NCI-H460 (cell line): ENCODE results near the gene ARL14EPL. TPM values are rescaled to one million over a fixed set of nuclear protein-coding genes. Genes with fewer than 3 reads are reported as not detected.

Source experiments
- DNase-seq: peaks from one replicate; pipeline ENCODE4 v3.0.0-alpha.2; 2016; ENCODE audit warnings: low read depth; ENCODE audit errors: extremely low read depth
- polyA plus RNA-seq: library from polyadenylated mRNA; depleted of rRNA; stranded (reverse); fragments of >200 nt; gene quantifications from 2 replicates; pipeline ENCODE4 v1.2.3, GENCODE V29; 2014; cell fraction: nucleus; rRNA removed
- total RNA-seq: library from RNA; depleted of rRNA; stranded (reverse); fragments of >200 nt; shearing (Covaris generic); gene quantifications from 2 replicates; pipeline ENCODE4 v1.2.3, GENCODE V29; 2014; rRNA removed

ARL14EPL gene
- total RNA-seq, result not detected in 2 replicates
- not detected in 2 replicates for polyA plus RNA-seq

GRCh38 chr5:116032094-116032517 is at the start of gene ARL14EPL:
ARL14EPL (plus strand) TSS chr5:116032472; CDS start chr5:116051466, 18,994 bp downstream.
- DNase-seq, result peak; percentile 46

GRCh38 chr5:115983519-115983918 is 48.8 kb upstream of the ARL14EPL start:
- DNase-seq, result no peak

DNA sequence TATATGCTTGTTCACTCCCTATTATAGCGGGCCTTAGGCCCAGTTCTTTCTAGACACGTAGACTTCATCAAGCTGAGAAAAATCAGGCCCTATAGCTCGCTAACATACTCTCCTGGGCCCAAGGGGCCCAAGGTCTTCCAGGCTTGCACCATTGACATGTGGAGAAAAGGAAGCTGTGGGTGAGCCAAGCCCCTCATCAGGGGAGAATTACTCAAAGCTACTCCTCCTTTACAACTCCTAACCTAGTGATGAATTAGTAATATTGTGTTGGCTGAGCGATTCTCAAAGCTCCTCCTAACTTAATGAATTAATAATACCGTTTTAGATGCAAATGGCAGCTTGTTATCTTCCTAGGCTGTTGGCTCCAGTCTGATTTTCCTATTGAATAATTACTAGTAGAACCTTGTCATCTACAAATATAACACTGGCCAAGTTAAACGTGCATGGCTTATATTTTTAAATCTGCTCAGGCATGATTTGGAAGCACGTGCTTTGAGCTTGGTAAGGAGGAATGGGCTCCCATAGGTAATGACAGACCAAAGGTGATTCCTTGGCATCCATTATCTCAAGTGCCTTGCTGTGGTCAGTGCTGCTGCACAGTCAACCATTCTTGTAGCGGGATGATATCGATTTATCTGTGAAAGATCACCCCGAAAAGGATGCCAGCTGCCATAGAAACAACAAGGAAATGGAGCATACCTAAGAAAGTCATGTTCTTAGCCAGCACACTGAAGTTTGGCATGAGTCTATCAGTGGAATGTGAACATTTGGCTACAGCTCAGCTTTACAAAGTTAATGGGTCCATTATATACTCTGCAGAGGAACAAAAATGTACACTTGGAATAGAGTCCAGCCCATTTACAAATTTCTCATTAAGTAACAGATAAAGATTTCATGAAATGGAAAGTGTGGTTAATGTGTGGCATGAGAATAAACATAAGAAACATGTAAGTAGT is 46.2 kb upstream of the ARL14EPL start:
- DNase-seq, result no peak

DNA sequence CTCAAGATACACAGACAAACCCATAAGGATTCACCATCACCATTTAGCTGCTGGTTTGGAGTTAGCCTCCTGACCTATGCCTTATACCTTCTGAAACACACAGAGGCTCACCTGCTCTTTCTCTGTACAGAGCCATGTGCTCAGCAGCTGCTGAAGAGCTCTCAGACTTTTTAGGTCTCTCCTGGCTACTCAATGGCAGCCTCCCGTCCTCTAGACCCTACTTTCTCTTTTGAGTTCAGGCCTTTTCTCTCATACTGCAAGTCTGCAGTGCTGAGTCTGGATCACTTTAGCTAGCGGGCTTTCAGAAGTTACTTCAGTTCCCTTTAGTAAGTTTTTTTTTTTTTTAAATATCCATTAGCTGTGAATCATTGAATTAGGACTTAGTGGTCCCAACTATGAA is 44.3 kb upstream of the ARL14EPL start:
- no peak for DNase-seq

GRCh38 chr5:115992848-115993350 is 39.4 kb upstream of the ARL14EPL start:
- no peak for DNase-seq

GRCh38 chr5:115995351-115995750 is 36.9 kb upstream of the ARL14EPL start:
- no peak for DNase-seq

DNA sequence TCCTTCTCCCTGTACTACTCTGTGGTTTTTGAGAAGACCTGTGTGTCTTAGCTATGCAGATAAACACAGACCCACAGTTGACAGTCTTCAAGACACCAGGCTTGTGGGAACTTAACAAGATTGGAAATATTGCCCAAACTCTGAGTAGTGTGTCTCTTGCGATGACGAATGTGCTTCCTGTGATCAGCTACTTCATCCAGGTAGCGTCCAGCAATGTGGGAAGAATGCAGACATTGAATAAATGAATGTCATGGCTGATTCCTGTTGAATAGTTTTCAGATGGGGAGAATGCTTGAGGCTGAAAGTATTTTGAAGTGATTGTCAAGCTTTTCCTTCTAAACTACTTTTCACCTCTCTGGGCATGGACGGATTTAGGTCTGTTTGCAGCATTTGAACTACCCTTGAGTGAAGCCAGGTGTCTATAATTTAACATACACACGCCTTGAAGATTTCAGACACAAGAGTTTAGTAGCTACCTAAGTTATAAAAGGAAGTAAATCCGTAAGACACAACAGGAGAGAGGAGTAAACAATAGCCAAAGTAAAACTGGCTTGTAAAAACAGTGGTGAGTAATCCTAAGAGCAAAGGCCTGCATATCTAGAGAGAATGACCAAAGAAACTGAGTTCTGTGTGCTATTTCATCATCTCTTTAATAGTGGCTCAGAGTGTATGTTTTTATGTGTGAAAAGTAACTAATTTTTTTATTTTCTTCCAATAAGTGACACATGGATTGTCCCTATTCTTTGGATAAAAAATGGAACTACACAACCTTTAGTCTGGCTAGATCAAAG is 30.0 kb upstream of the ARL14EPL start:
- no peak for DNase-seq

GRCh38 chr5:116004248-116004647 is 28.0 kb upstream of the ARL14EPL start:
- DNase-seq, result no peak

GRCh38 chr5:116009806-116010205 is 22.5 kb upstream of the ARL14EPL start:
- no peak for DNase-seq

- DNase-seq, result no peak
These were observed 21.2 kb upstream of the ARL14EPL start for GRCh38 chr5:116011046-116011445.

DNA sequence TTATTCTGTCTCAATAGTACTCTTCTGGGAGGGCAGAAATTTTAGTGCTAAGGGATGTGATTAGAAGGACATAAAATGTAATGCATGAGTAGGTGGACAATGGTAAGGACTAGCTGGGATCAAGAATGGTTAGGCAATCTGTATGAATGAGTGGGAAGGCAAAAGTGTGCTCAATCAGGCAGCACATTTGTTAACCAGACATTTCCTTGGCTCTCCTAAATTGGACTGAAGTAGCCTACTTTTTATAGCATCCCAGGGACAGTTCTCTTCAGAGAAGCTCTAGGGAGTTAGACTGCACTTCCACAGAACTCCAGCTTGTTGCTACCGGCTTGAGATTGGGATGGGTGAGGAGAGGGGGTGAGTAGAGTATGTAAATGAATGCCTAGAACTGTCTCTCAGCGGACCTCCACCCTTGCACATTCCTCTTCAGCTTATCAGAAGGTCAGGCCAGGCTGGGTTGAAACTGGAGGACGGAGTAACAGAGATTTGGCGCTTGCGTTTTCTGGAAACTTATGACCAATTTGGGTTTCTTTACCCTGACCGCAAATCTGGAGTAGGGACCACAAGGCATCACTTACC is 19.0 kb upstream of the ARL14EPL start:
- DNase-seq, result no peak

DNA sequence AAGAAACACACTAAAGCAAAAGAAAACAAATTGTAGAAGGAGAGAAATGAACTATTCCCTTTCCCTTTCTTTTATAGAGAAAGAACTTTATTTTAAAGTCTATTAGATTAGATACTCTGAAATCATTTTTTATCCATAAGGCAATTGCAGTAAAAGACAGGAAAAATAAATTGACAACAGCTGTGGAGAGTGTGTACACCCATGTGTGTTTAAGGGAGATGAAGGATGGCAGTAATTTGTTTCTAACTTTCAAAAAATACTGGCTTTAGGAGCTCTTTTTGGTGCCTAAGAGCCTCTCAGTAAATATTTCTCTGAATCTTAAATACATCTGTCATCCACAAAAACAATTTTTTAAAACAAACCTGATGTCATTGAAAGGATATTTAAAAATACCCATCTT is 18.3 kb upstream of the ARL14EPL start:
- no peak for DNase-seq

DNA sequence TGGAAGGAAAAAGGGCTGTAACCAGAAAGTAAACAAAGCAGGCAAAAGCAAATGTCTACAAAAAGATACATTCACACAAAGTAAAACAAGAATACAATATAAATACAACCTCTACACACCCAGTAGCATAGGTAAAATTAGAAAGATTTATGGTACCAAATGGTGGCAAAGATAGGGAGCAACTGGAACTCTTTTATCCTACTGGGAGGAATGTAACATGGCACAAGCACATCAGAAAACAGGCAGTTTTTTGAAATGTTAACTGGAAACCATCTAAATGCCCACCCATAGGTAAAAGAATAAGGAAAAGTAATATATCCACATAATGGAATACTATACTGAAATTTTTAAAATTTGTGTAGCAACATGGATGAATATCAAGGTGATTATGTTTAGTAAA is 8.7 kb upstream of the ARL14EPL start:
- DNase-seq, result no peak

DNA sequence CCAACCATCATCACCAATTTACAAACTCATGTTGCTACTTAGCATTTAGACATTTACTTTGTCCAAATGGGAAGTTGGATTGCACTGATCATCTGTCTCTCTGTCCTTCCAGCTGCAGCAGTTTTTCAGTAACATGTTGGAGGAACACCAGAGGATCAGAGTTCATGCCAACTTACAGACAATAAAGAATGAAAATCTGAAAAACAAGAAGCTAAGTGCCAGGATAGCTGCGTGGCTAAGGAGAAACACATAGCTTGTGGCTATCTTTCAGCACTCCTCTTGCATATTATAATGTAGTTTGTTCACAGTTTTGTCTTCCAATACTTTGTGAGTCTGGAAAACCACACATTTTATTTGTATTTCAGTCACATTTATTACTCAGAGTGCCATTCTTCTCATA is 6.4 kb upstream of the ARL14EPL start:
- DNase-seq, result no peak

- DNase-seq, result no peak
These were observed 719 bp downstream of the ARL14EPL start for GRCh38 chr5:116032991-116033390.

DNA sequence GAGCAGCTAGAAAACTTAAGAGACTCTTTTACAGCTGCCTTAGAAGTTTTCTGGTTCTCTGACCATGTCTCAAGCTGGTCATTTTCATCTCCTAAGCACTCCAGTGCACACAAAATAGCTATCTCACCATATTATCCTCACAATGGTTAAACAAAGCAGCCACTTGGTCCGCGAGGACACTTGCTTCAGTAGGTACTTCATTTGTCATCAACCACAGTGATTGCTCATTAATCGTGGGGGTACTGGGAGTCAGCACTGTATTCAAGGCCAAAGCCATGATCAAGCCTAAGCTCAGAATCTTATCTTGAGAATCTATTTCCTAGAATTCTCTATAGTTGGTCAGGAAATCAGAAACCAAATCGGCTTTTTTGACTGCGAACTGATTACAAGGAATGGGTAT is 2.9 kb downstream of the ARL14EPL start:
- DNase-seq, result no peak

DNA sequence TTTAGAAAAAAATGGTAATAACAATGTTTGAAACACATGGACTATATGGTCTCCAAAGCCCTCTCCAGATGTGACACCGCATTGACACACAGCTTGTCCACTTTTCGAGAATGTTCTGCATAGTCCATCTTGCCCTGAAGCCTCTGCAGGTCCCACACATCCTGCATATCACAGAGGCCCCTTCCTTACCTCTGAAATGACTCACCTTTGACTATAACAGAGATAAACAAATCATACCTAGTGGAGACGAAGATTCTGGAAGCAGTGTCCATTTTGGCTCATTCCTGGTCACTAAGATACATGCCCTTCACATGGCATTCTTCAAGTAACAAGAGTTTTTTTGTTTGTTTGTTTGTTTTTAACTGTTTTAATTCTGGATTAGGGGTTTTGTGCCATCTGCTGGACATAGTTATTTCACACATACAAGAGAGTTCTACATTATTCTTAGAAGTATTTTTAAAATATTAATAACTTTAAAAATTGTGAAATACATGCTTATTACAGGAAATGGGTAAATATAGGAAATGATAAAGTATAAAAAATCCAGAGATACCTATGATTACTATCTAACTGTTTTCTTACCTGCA is 5.1 kb downstream of the ARL14EPL start:
- DNase-seq, result no peak

DNA sequence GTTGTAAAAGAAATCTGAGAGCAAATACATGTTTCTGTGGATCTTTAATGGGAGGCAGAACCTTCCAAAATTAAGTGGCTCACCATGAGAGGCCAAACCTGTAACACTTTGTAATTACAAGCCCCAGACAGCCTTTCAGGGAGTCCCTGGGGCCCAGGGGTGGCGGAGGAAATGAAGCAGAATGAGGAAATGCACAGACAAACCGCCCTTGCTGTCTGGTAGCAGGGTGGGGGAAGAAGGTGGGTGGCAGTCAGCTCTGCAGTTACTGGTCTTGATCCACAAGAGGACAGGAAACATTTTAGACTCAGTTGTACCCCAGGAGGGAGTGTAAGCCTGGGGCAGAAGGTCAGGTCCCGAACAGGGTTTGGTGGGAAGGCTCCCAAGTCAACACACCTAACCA is 6.5 kb downstream of the ARL14EPL start:
- DNase-seq, result no peak

DNA sequence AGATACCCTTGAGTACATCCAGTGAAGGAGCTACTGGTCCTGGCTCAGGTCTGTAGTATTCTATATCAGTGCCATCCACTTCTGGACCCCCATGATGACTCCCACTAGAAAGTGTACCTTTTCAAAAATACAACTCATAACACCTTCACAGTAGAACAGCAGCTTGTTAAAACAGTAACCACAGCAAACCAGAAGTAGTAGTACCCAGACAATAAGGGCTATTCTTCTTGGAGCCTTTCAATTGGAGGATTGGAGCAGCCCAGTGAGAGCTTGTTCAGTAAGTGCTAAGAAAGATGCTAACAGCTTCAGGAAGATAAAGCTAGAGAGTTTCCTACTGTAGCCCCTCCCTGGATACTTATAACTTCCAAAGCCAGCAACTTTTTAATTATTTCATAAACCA is 10.1 kb downstream of the ARL14EPL start:
- DNase-seq, result no peak

- no peak for DNase-seq
These were observed 11.8 kb downstream of the ARL14EPL start for GRCh38 chr5:116044073-116044472.

GRCh38 chr5:116045821-116046220 is 13.5 kb downstream of the ARL14EPL start:
- no peak for DNase-seq
